IMR-90 (cell line): ENCODE results near the gene SIX4. TPM values are rescaled to one million over a fixed set of nuclear protein-coding genes. Genes with fewer than 3 reads are reported as not detected.
"Not testable (repeated sequence)": the region's sequence is repeated elsewhere in the genome, so short reads cannot be mapped to it uniquely, and the experiment has no call there.

ENCODE experiments used
- ATAC-seq: fragments of 200-7000 bp; cut with Tn5 transposase; 2 replicates; pipeline ENCODE4 v1.9.1; 2020; ENCODE audit warnings: low read depth, mild to moderate bottlenecking, moderate library complexity
- BruUV-seq: library from RNA; stranded (reverse); fragments of 400-500 nt; replicated peaks from 2 replicates; lab custom pipeline; 2021; lab: Mats Ljungman, UMichigan
- CTCF ChIA-PET: fragments of 300-600 bp; formaldehyde crosslinking; extraction: SDS; loops from one replicate; lab custom pipeline; 2021; ENCODE audit warnings: antibody characterized with exemption; lab: Yijun Ruan, JAX
- POLR2A ChIA-PET: fragments of 300-600 bp; sonication (Branson Sonifier 250); formaldehyde crosslinking; loops from one replicate; lab custom pipeline; 2022; ENCODE audit warnings: antibody characterized with exemption; ENCODE audit not compliant: unreplicated experiment; lab: Charles Lee
- DNase-seq: peaks from one replicate; pipeline ENCODE4 v3.0.0; 2013
- H2AFZ ChIP-seq: replicated peaks from 2 replicates; pipeline ENCODE3; 2013; ENCODE audit warnings: low read length, mild to moderate bottlenecking; ENCODE audit not compliant: poor library complexity
- H2AK5ac ChIP-seq: 2 replicates; pipeline ENCODE4 v1.6.1; 2013; ENCODE audit warnings: low read depth, low read length, inconsistent platforms
- H2AK9ac ChIP-seq: replicated peaks from 2 replicates; pipeline ENCODE3; 2013; ENCODE audit warnings: mild to moderate bottlenecking, low read depth, low read length, moderate library complexity; ENCODE audit not compliant: poor library complexity
- H2BK120ac ChIP-seq: 2 replicates; pipeline ENCODE4 v1.6.1; 2013; ENCODE audit warnings: low read depth, low read length, inconsistent platforms
- H2BK15ac ChIP-seq: 3 replicates; pipeline ENCODE4 v1.6.1; 2013; ENCODE audit warnings: low read depth, low read length, inconsistent platforms
- H2BK20ac ChIP-seq: 2 replicates; pipeline ENCODE4 v1.6.1; 2013; ENCODE audit warnings: low read depth, mild to moderate bottlenecking, inconsistent platforms, low read length, moderate library complexity
- H2BK5ac ChIP-seq: 2 replicates; pipeline ENCODE4 v1.6.1; 2013; ENCODE audit warnings: mild to moderate bottlenecking, low read depth, low read length, inconsistent platforms; ENCODE audit not compliant: poor library complexity, severe bottlenecking
- H3K14ac ChIP-seq: replicated peaks from 2 replicates; pipeline ENCODE4 v1.6.1; 2013; ENCODE audit warnings: low read depth, low read length, inconsistent platforms
- H3K18ac ChIP-seq: 2 replicates; pipeline ENCODE4 v1.6.1; 2013; ENCODE audit warnings: low read depth, low read length, control low read depth
- H3K23ac ChIP-seq: 2 replicates; pipeline ENCODE4 v1.6.1; 2013; ENCODE audit warnings: low read depth, low read length, inconsistent platforms
- H3K27ac ChIP-seq: 2 replicates; pipeline ENCODE4 v1.5.1; 2013; ENCODE audit warnings: mild to moderate bottlenecking, control low read depth, low read length; ENCODE audit not compliant: insufficient read depth
- H3K27me3 ChIP-seq: 2 replicates; pipeline ENCODE4 v1.6.1; 2013; ENCODE audit warnings: low read length; ENCODE audit not compliant: control insufficient read depth, insufficient read depth
- H3K36me3 ChIP-seq: 2 replicates; pipeline ENCODE4 v1.6.1; 2013; ENCODE audit warnings: low read length, mixed read lengths; ENCODE audit not compliant: control insufficient read depth, insufficient read depth
- H3K4ac ChIP-seq: 2 replicates; pipeline ENCODE4 v1.6.1; 2013; ENCODE audit warnings: low read depth, low read length, inconsistent platforms
- H3K4me1 ChIP-seq: 2 replicates; pipeline ENCODE4 v1.6.1; 2013; ENCODE audit warnings: low read length, mixed read lengths; ENCODE audit not compliant: control insufficient read depth, insufficient read depth
- H3K4me2 ChIP-seq: 2 replicates; pipeline ENCODE4 v1.6.1; 2013; ENCODE audit warnings: low read depth, mild to moderate bottlenecking, control low read depth, low read length, moderate library complexity
- H3K4me3 ChIP-seq: 2 replicates; pipeline ENCODE4 v1.5.1; 2013; ENCODE audit warnings: low read depth, mild to moderate bottlenecking, control low read depth, low read length, moderate library complexity; ENCODE audit not compliant: insufficient read depth
- H3K56ac ChIP-seq: 2 replicates; pipeline ENCODE4 v1.6.1; 2013; ENCODE audit warnings: low read length, inconsistent platforms; ENCODE audit not compliant: insufficient read depth; ENCODE audit errors: extremely low read depth
- H3K79me1 ChIP-seq, 2 experiments: 2 replicates each; pipeline ENCODE4 v1.6.1; 2013; ENCODE audit warnings: low read length in 2 of 2, inconsistent platforms in 1 of 2, low read depth in 1 of 2
- H3K9ac ChIP-seq: 2 replicates; pipeline ENCODE4 v1.6.1; 2013; ENCODE audit warnings: low read depth, low read length, control low read depth
- H3K9me1 ChIP-seq: 2 replicates; pipeline ENCODE4 v1.6.1; 2013; ENCODE audit warnings: low read length, inconsistent platforms; ENCODE audit not compliant: insufficient read depth
- H3K9me3 ChIP-seq: 2 replicates; pipeline ENCODE4 v1.6.1; 2013; ENCODE audit warnings: low read length; ENCODE audit not compliant: control insufficient read depth, insufficient read depth
- H4K20me1 ChIP-seq: 2 replicates; pipeline ENCODE4 v1.6.1; 2013; ENCODE audit warnings: low read length, inconsistent platforms; ENCODE audit not compliant: insufficient read depth
- H4K5ac ChIP-seq: 2 replicates; pipeline ENCODE4 v1.6.1; 2013; ENCODE audit warnings: mild to moderate bottlenecking, low read depth, low read length, control low read depth
- H4K8ac ChIP-seq, 2 experiments: 2 replicates each; pipeline ENCODE4 v1.6.1; 2013; ENCODE audit warnings: low read depth in 2 of 2, low read length in 2 of 2, control low read depth in 1 of 2, inconsistent platforms in 1 of 2
- H4K91ac ChIP-seq: 2 replicates; pipeline ENCODE4 v1.6.1; 2013; ENCODE audit warnings: low read depth, low read length, inconsistent platforms; ENCODE audit not compliant: insufficient read depth
- WGBS, 2 experiments: methylation state at CpG; one replicate each; pipeline versions ENCODE4 v1.1.5 to v1.1.7; 2013; ENCODE audit warnings: missing lambda C conversion rate in 2 of 2; ENCODE audit not compliant: insufficient read length in 1 of 2; ENCODE audit errors: extremely low coverage in 2 of 2; 5-methylcytosine and 5-hydroxymethylcytosine counted together
- dilution Hi-C: fragments of 300-500 bp; cut with HindIII; formaldehyde crosslinking; loops from one replicate; pipeline ENCODE4 v1.14.3; 2018; ENCODE audit warnings: low sequenced_read_pairs; ENCODE audit not compliant: unreplicated experiment
- in situ Hi-C: fragments of 300-500 bp; cut with MboI; formaldehyde crosslinking; loops from 3 replicates; pipeline ENCODE4 v1.14.3; 2019; ENCODE audit warnings: low sequenced_read_pairs, inconsistent platforms, mixed read lengths
- intact Hi-C: fragments of 100-400 bp; cut with micrococcal nuclease; formaldehyde crosslinking; loops from 2 replicates; pipeline ENCODE4 v1.10.0; 2022
- polyA plus RNA-seq, 3 experiments: library from polyadenylated mRNA; depleted of rRNA; stranded (reverse); fragments of >200 nt; gene quantifications; 2 replicates each; pipeline ENCODE4 v1.2.3, GENCODE V29; 2012; ENCODE audit warnings: low replicate concordance in 1 of 3
- total RNA-seq: library from RNA; depleted of rRNA; stranded (reverse); fragments of >200 nt; gene quantifications from 2 replicates; pipeline ENCODE4 v1.2.3, GENCODE V29; 2012

SIX4 gene
- total and polyA plus RNA-seq, 2 of the 4 experiments (the other 2 are of a cell fraction): 7.1 to 42.7 TPM

DNA sequence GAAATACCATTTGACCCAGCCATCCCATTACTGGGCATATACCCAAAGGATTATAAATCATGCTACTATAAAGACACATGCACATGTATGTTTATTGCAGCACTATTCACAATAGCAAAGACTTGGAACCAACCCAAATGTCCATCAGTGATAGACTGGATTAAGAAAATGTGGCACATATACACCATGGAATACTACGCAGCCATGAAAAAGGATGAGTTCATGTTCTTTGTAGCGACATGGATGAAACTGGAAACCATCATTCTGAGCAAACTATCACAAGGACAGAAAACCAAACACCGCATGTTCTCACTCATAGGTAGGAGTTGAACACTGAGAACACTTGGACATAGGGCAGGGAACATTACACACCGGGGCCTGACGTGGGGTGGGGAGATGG, 7.1 kb upstream of the SIX4 start:
- in situ Hi-C loops, dilution Hi-C loops: not testable (repeated sequence)
- WGBS, 2 experiments: no CpG with 5 or more reads among the region's 5 CpGs

More for the DNA sequence above, 7.1 kb upstream of the SIX4 start:
- peaks cover 4 to 11% of the 10 kb centered on the region in 2 experiments; a peak in 3 of 4 replicates for H3K79me1 ChIP-seq
- H3K27ac ChIP-seq, intact Hi-C loops, H4K91ac ChIP-seq, H3K23ac ChIP-seq, H2BK20ac ChIP-seq, H4K5ac ChIP-seq, H3K4me1 ChIP-seq, H2BK15ac ChIP-seq, DNase-seq, POLR2A ChIA-PET, H2AK9ac ChIP-seq, H3K18ac ChIP-seq, H2BK120ac ChIP-seq, H3K9ac ChIP-seq, H3K56ac ChIP-seq, H3K9me3 ChIP-seq, H2BK5ac ChIP-seq, H2AK5ac ChIP-seq, H3K36me3 ChIP-seq, BruUV-seq, H3K9me1 ChIP-seq, H3K4me3 ChIP-seq, CTCF ChIA-PET, ATAC-seq, H3K27me3 ChIP-seq, H3K4ac ChIP-seq, H2AFZ ChIP-seq, H4K20me1 ChIP-seq, H3K4me2 ChIP-seq, H4K8ac ChIP-seq, H3K14ac ChIP-seq: not testable (repeated sequence)
